Fibroblast of the aortic adventitia (primary cell): ENCODE data around the gene ATG2A. TPM values are rescaled to one million over a fixed set of nuclear protein-coding genes. Genes with fewer than 3 reads are reported as not detected.

ENCODE experiments used
- DNase-seq: peaks from one replicate; pipeline ENCODE4 v3.0.0-alpha.2; 2010; ENCODE audit warnings: low read depth
- H3K4me3 ChIP-seq: 2 replicates; pipeline ENCODE4 v1.5.1; 2011; ENCODE audit warnings: low read depth, mild to moderate bottlenecking, control low read depth, low read length, moderate library complexity
- total RNA-seq: library from RNA; depleted of rRNA; stranded (reverse); fragments of >200 nt; gene quantifications from 2 replicates; pipeline ENCODE4 v1.2.3, GENCODE V29; 2012; ENCODE audit warnings: low replicate concordance
- TF ChIP-seq, protein P1 (sequence below): IDR thresholded peaks from 2 replicates; pipeline ENCODE4 v1.5.1; 2011; ENCODE audit warnings: mild to moderate bottlenecking, low read length, control low read depth, inconsistent platforms; ENCODE audit not compliant: insufficient read depth

Gene ATG2A
- total RNA-seq, 1 donor = 18.8 TPM

DNA sequence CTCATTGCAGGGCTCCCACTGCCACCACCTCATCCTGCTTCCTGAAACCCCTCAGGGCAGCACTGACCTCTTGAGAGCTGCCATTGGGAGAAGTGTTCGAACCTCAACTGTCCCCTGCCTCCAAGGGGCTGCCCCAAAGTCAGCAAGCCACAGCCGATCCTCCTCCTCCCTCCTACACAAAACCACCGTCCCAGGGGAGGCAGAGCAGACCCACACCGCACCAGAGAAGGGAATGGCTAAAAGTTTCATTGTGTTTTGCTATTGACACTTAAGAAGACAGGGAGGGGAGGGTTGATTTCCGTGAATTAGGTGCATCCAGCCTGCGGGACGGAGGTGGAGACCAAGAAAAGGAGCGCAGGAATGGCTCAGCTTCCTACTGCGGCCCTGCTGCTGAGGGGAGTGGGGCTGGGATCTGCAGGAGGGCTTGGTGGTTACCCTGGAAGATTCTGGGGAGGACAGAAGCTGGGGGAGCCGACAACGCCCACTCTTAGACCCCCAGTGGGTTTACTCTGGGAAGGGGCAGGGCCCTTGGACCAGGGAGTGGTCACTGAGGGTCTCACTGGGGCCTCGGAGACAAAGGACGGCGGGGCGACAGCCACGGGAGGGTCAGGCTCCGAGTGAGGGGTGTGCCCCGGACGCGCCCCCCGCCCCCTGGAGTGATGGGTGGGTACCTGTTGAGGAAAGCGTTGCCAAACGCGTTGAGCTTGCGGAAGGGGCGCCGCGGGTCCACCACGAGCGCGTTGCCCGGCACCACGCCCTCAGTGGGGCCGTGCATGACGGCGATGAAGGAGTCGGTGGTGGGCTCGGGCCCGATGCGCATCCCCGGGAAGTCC lies 39.4 kb downstream of the ATG2A start:
- TF ChIP-seq, protein P1, sequence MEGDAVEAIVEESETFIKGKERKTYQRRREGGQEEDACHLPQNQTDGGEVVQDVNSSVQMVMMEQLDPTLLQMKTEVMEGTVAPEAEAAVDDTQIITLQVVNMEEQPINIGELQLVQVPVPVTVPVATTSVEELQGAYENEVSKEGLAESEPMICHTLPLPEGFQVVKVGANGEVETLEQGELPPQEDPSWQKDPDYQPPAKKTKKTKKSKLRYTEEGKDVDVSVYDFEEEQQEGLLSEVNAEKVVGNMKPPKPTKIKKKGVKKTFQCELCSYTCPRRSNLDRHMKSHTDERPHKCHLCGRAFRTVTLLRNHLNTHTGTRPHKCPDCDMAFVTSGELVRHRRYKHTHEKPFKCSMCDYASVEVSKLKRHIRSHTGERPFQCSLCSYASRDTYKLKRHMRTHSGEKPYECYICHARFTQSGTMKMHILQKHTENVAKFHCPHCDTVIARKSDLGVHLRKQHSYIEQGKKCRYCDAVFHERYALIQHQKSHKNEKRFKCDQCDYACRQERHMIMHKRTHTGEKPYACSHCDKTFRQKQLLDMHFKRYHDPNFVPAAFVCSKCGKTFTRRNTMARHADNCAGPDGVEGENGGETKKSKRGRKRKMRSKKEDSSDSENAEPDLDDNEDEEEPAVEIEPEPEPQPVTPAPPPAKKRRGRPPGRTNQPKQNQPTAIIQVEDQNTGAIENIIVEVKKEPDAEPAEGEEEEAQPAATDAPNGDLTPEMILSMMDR = no peak
- H3K4me3 ChIP-seq = peak overlapping the region; percentile 97
- no peak for DNase-seq

DNA sequence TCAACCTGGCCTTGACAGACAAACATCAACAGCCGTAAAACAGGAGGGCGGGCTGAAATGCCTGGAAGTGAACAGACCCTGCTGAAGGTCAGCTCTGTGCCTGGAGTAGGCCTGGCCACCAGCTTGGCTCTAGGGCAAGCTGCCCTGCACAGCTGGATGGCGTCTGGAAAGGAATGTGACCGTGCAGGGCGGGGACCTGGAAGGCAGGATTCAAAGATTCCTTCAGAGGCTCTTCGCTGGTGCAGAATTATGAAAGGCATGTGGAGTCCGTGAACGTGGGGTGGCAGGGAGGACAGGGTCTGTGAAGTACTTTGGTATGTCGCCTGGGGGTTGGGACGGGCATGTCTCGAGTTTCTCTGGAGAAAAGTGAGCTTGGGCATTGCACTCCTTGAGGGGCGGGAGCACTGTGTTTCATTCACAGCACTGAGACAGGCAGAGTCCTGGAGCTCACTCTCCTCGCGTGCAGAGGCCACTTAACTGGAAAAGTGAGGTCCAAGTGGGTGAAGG lies 40.1 kb downstream of the ATG2A start:
- TF ChIP-seq, protein P1 = no peak
- peak; percentile 69 for DNase-seq
- H3K4me3 ChIP-seq = peak overlapping the region; percentile 97

- TF ChIP-seq, protein P1 = no peak
- peak overlapping the region; percentile 97 for H3K4me3 ChIP-seq
- no peak for DNase-seq
These were observed 40.7 kb downstream of the ATG2A start for GRCh38 chr11:64876229-64876750.

DNA sequence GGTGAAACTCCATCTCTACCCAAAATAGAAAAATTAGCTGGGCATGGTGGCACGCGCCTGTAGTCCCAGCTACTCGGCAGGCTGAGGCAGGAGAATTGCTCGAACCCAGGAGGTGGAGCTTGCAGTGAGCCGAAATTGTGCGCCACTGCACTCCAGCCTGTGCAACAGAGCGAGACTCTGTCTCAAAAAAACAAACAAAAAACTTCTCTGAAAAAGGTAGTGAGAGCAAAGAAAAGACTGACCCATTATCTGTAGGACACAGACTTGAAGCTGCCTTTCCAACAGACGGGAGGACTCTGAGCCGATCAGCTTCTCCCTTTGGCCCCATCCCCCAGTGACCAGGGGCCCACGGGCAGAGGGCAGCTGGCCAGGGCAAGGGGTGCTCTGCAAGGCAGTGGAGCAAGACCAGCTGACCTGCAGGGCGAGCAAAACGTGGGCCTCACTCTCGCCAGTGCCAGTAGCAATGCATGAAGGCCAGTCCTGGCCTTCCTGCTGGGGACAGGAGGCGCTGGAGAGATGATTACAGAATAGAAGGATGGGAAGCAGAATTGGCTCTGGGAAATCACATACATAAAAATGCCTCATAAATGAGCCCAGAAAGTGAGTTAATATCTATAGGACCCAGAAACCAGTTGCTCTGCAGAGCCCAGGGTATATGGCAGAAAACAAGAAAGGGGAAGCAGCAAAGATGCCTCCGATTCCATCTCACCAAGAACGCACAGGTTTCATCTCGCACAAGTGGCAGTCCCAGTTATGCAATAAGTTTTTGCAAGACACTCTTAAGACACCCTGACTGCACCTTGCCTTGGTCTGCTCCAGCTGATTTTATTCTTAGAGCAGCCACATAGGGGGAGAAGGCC lies 41.4 kb downstream of the ATG2A start:
- peak overlapping the region; percentile 97 for H3K4me3 ChIP-seq
- no peak for DNase-seq
- TF ChIP-seq, protein P1 = peak; percentile 21

GRCh38 chr11:64874308-64875240 lies 42.4 kb downstream of the ATG2A start:
- TF ChIP-seq, protein P1 = no peak
- DNase-seq = no peak
- H3K4me3 ChIP-seq = peak overlapping the region; percentile 22
